GOT3 (cell line): Measurements from ENCODE around the gene RHO.
"Not testable (repeated sequence)": the region's sequence is repeated elsewhere in the genome, so short reads cannot be mapped to it uniquely, and the experiment has no call there.

Source experiments
- DNase-seq: peaks from one replicate; lab custom pipeline; 2025; ENCODE audit warnings: mixed read lengths; lab: John Stamatoyannopoulos, UW

The RHO gene

GRCh38 chr3:129543156-129543790 lies 14.8 kb downstream of the RHO start, which contains the start of gene H1-8:
H1-8 (plus strand) TSS chr3:129543175; CDS start chr3:129543219, 44 bp downstream.
- DNase-seq = no peak

DNA sequence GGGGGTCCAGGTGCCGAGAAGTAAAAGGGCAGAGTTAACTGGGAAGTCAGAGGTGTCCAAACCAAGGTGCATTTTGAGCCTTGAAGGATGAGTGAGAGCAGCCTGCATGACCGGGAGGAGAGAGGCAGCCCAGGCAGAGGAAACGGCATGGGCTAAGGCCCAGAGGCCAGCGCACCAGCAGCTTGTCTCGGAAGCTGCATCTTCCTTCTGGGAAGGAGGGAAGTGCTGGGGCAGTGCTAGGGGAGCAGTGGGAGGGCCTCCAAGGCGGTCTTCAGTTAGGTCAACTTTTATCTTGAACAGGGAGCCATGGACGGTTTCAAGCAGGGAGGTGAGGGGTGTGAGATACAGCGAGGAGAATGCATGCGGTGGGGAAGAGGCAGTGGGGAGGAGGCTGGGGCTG lies 15.6 kb downstream of the RHO start:
- no peak for DNase-seq

- DNase-seq = not testable (repeated sequence)
Observed at GRCh38 chr3:129545951-129546350, 17.5 kb downstream of the RHO start.

DNA sequence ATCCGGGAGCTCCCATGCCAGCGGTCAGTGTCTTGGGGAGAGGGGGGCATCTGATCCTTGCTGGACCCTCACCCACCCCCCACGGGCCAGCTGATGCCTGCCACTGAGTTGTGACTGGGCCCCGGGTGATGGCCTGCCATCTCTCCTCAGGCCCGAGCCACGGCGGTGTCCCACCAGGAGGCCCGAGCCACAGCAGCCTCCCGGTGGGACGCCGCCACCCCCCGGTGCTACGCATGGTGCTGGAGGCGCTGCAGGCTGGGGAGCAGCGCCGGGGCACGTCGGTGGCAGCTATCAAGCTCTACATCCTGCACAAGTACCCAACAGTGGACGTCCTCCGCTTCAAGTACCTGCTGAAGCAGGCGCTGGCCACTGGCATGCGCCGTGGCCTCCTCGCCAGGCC lies 18.8 kb downstream of the RHO start:
- no peak for DNase-seq

DNA sequence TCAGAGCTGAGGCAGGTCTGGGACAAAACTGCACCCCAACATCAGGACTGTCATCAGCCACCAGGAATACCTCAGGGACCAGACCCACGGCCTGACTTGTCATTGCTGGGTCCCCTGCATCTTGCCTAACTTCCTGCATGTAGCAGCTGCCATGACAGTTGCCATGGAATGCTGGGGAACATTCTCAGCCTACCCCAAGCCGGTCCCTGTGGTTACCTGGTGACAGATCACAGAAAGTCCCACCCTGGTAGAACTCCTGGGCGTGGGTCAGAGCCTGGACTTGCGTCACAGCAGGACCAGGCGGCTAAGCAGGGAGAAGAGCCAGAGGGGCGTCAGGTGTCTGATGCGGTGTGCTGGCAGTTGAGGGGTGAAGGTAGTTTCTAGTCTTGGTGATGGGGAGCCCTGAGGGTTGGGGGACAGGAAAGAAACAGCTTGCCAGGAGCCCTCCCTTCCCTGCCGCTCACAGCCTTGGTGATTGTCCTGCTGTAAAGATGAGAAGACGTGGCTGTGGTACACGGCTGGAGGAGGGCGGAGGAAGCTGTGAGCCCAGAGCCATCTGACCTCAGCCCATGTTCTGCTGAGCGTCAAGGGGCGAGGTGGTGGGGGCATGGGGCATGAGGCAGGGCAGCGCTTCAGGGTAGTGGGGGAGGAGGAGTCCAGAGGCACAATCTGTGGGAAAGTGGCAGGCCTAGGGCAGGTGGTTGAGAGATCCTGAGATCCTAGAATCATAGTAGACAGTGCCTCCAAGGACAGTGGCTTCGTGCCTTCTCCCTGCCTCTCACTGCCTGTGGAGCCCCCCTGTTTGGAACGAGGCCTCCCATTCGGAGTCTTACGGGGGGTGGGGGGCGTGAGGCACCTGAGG lies 19.9 kb downstream of the RHO start:
- no peak for DNase-seq

DNA sequence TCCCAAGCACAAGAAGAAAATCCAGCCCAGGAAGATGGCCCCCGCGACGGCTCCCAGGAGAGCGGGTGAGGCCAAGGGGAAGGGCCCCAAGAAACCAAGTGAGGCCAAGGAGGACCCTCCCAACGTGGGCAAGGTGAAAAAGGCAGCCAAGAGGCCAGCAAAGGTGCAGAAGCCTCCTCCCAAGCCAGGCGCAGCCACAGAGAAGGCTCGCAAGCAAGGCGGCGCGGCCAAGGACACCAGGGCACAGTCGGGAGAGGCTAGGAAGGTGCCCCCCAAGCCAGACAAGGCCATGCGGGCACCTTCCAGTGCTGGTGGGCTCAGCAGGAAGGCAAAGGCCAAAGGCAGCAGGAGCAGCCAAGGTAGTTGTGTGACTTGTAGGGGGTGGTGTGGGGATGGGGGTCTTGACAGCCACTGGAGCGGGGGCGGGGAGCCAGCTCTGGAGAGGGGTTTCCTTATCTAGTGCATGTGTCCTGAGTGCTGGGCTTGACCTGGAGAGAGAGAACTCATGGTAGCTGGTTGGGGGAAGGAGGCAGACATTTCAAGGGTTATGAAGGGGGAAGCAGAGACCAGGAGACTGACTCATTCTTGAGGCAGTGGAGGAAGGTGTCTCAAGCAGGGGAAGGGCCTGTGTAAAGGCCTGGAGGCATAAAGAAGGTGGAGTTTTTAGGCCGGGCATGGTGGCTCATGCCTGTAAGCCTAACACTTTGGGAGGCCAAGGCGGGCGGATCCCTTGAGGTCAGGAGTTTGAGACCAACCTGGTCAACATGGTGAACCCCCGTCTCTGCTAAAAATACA lies 20.8 kb downstream of the RHO start:
- no peak for DNase-seq

GRCh38 chr3:129549805-129550204 lies 21.4 kb downstream of the RHO start:
- DNase-seq = no peak

DNA sequence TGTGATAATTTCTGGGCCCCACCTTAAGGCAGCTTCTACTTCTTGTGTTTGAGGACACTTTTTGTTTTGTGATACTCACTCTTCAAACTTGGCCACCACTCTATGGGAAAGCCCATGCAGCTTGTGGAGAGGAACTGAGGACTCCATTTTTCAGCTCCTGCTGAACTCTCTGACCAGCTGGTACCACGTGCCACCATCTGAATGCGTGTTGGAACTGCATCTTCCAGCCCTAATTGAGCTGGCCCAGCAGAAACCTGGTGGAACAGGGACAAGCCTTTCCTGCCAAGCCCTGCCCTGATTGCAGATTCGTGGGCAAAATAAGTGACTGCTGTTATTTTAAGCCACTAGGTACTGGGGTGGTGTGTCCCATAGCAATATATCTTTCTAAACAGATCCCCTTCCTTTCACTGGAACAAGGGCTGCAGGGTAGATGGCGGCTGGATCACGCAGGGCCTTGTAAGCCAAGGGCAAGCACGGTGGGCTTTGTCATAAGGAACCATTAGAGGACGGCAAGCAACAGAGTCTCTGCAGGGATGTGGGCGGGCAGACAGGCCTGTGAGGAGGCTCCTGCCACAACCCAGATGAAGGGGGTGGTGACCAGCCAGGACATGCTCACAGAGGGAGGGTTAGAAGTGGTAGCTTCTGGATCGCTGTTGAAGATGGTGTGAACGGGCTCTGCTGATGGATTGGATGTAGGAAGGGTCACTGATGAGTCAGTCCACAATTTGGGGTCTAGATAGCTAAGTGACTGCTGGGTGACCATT lies 24.0 kb downstream of the RHO start:
- DNase-seq = no peak

DNA sequence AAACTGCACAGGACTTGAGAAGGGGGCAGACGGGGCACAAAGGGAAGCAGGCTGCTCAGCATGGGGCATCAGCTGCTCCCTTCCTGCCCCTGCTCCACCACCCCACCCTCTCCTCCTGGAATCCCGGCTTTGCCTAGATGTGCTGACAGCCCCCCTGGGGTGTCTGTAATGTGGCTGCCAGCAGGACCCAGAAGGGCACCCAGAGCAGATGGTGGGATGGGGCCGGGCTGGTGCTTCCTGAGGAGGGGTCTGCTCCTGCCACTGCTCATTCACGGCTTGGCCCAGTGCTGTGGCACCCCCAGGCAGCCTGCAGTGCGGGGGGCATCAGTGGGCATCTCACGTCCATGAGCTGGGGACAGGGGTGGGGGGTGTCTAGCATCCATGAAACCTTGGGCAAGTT lies 24.7 kb downstream of the RHO start:
- DNase-seq = no peak

- DNase-seq = no peak
Observed at GRCh38 chr3:129553719-129554118, 25.3 kb downstream of the RHO start.

DNA sequence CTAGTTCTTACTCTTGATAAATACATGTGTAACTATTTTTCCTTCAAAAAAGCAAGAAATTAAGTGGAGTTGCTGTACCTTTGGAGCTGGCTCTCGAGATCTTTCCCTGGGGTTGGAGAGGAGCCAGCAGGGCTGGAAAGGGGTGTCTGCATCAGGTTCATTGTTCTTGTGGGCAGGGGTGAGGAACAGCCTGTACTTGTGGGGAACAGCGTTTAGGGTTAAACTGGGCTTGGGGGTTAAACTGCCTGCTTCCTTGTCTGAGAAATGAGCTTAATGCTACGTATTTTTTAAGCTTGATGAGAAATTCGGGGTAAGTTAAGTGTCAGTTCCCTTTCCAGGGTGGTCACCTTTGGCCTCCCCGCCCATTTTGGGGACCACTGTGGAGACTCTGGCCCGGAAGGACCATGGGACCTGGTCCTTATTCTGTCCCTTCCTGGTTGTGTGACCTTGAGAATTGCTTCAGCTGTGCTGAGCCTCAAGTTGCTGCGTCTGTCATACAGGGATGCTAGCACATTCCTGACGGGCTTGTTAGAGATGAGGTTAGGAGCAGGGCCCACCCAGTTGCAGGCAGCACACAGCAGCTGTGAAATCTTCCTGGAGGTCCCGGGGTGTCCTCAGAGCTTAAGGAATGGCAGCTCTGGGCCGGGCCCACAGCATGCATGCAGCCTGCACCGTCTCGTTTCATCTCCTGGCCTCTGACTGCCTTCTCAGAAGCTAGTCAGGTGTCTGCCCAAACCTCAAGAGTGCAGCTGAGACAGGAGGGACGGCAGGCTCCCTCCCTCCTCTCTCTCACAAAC lies 26.1 kb downstream of the RHO start:
- no peak for DNase-seq

DNA sequence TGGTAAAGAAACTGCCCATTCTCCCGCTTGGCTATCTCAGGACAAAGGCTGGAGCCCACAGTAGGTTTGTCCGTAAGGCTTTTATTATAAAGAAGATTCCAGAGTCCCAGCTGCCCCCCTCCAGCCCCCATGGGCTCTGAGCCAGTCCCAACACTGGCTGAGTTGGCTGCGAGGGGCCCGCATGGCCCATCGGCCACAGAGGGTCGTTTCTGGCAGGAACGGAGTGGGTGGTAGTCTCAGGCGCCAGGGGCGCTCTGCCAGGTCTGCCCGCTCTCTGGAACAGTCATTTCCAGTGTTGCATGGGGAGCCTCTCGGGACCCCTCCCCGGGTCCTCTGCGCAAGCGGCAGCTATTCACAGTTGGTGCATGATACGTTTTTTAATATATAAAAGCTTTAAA lies 26.7 kb downstream of the RHO start:
- DNase-seq = no peak

DNA sequence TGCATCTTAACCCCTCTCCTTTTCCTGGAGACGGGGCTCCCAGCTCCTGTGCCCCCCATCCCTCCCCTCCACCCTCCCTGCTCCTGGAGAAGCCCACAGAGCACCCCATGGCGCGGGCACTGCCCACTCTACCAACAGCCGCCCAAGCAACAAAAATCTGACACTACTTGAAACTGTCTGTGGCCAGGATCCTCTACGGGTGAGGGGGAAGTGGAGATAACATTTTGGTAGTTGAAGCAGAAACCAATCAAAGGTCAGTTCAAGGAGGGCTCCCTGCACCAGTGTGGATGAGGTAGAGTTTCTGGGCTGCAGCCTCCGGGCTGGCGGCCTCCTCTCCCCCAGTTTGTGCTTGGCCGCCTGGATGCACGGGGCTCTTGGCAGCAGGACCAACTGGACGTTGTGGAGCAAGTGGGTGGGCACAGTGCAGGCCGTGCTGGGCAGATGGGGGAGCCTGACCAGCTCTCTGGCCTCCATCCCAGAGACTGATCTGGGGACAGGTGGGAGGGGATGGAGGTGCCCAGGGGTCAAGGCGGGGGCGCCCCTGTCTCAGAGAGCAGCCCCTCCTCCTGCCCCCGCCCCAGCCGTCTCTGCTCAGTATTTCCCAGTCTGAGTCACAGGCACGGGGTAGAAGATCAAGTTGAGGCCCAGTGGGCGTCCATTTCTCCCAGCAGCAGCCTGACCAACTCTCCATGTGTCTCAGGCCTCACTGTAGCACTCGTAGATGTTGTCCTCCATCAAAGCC lies 27.3 kb downstream of the RHO start:
- no peak for DNase-seq

DNA sequence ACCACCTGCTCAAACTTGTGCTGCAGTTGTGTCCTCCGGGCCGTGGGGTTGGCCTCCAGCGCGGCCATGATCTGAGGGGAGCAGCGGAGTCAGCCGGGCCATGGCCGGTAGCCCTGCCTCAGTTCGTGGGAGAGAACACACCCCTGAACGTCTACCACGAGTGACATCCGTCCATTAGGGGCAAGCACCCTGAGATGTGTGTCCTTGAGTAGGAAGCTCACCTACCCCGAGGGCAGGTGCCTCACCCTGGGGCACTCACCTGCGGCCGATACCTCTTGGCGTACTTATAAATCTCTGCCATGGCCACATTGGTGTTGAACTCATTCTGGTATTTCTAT lies 27.9 kb downstream of the RHO start:
- no peak for DNase-seq

DNA sequence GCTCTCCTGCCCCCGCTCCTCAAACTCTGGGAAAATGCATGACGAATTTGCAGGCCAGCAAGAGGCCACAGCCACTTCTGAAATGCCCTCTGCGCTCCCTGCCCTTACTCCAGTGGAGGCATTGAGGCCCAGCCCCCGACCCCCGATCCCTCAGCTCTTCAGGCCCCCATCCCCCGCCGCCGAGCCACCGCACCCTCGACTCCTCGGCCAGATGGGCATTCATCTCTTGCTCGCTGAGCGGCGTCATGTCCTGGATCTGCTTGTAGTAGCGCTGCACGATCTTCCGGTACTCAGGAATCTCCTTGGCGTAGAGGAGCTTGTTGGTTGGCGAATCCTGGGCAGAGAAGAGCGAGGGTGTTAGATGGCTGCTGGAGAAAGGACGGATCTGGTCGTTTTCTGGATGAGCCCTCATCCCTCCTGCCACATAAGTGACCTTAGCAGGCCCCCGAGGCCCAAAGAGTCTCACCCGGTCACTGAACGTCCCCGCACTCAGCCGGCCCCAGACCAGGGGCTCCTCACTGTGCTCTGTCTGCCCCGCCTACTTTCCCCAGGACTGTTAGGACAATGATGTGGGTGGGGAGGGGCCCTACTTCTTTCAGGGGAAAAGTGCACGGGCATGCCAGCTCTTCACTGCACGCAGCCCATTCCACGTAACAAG lies 28.6 kb downstream of the RHO start:
- no peak for DNase-seq

DNA sequence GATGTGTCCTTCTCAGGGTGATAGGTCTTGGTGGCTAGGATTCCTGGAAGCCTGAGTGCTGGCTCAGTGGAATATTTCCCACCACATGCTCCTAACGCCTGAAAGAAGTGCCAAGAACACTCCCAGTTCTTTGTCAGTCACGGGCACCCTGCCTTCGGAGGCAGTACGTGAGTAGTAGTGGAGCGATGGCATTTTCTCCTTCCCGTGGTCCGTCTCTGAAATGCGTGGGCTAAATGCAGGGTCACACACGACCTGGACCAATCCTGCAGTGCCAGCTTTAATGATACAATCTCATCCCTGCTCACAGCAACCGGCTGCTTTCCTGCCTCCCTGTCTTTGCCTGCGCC lies 29.1 kb downstream of the RHO start:
- DNase-seq = no peak

DNA sequence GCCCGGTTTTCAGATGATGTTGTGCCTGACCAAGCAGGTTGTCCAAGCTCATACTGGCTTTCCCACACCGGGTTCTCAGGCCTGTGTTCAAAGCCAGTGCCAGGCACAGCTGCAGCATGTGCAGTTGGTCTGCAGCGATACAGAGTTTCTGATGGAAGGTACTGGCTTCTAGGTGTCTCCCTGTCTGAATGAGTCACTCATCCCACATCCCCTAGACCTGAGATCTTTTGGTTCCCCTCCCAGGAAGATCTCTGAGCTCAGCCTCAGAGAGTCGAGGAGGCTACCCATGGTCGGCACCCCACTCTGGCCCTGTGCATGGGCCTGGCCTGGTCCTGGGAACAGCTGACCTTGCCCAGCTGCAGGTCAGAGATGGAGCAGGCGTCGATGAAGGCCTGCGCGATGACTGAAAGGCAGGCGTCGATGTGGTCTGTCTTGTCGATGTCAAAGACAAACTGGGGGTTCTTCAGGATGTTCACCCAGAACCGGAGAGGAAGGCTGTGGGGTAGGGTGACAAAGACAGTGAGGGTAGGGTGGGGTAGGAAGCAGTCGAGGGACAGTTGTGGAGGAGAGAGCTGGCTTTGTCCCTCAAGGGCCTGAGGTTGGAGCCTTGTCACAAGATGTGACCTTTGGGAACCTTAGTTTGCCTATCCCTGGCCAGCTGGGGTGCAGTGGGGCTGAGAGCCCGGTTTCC lies 29.8 kb downstream of the RHO start:
- no peak for DNase-seq

DNA sequence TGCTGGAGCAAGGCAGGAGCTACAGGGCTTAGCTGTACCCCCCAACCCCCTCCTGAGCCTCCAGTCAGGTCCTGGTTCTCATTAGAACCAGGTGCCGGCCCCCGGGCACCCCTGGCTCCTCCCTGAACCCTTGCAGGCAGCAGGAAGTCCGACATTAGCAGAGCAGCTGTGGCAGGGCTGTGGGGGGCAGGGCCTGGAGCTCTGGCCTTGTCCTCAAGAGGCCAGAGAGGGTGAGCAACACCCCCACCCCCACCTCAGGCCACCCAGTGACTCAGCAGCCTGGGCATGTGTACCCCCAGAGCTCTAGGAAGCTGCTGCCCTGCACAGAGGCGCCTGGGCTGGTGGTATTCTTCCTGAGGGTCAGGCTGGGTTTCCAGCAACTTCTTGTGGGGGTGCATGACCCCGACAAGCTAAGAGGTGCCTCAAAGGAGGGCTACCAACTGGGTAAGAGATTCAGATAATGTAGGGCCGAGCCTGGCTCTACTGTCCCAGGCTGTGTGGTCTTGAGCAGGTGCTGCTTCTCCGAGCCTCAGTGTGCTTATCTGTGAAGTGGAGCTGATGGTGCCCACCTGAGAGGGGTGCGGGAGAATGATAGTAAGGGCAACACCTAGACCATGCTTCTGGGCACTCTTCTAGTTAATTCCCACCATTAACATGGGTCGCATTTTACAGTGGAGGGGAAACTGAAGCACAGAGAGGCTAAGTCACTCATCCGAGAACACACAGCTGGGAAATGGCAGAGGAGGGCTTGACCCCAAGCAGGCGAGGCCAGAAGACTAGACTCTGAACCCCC lies 30.5 kb downstream of the RHO start:
- no peak for DNase-seq
